GM12878 (cell line): ENCODE measurements around the gene GRAMD1A. TPM values are rescaled to one million over a fixed set of nuclear protein-coding genes. Genes with fewer than 3 reads are reported as not detected.

Experiments used
- ATAC-seq: fragments of 200-7000 bp; cut with Tn5 transposase; 3 replicates; pipeline ENCODE4 v1.9.1; 2020; ENCODE audit warnings: mild to moderate bottlenecking, moderate library complexity
- BruUV-seq: library from RNA; stranded (reverse); fragments of 400-500 nt; replicated peaks from 2 replicates; lab custom pipeline; 2021; lab: Mats Ljungman, UMichigan
- CTCF ChIA-PET: fragments of 300-600 bp; sonication (Branson Sonifier 250); formaldehyde crosslinking; extraction: SDS; loops from one replicate; lab custom pipeline; 2021; ENCODE audit warnings: inconsistent platforms; lab: Yijun Ruan, JAX
- POLR2A ChIA-PET: fragments of 350-600 bp; formaldehyde crosslinking; extraction: SDS; loops from one replicate; lab custom pipeline; 2021; ENCODE audit warnings: inconsistent platforms; lab: Charles Lee
- RAD21 ChIA-PET: fragments of 300-600 bp; sonication (Branson Sonifier 250); formaldehyde crosslinking; loops from one replicate; lab custom pipeline; 2023; ENCODE audit warnings: antibody characterized with exemption; ENCODE audit not compliant: unreplicated experiment; lab: Charles Lee
- SMC1A ChIA-PET: fragments of 300-600 bp; sonication (Branson Sonifier 250); formaldehyde crosslinking; loops from one replicate; lab custom pipeline; 2023; ENCODE audit not compliant: unreplicated experiment, uncharacterized antibody; lab: Charles Lee
- DNase-seq: peaks from one replicate; pipeline ENCODE4 v3.0.0-alpha.2; 2011; ENCODE audit warnings: low read depth, low spot score
- FAIRE-seq: peaks from 3 replicates; lab custom pipeline; 2011; peaks lifted over from hg19 to GRCh38; lab: Jason Lieb, UNC
- H2AFZ ChIP-seq: 2 replicates; pipeline ENCODE4 v1.6.0; 2011; ENCODE audit warnings: low read depth, low read length, control low read depth; ENCODE audit not compliant: control insufficient read depth
- H3K27ac ChIP-seq: 2 replicates; pipeline ENCODE4 v1.5.1; 2011; ENCODE audit warnings: control low read depth; ENCODE audit not compliant: control insufficient read depth, insufficient read depth
- H3K27me3 ChIP-seq, 2 experiments: replicated peaks in 1 of 2; 2 replicates each; pipeline versions ENCODE4 v1.6.0 to v1.6.1; 2011; ENCODE audit warnings: low read length in 1 of 2; ENCODE audit not compliant: control insufficient read depth in 2 of 2, insufficient read depth in 2 of 2
- H3K36me3 ChIP-seq, 2 experiments: 2 replicates each; pipeline ENCODE4 v1.5.1; 2011; ENCODE audit warnings: low read length in 1 of 2; ENCODE audit not compliant: control insufficient read depth in 2 of 2, insufficient read depth in 2 of 2
- H3K4me1 ChIP-seq: 2 replicates; pipeline ENCODE4 v1.6.1; 2011; ENCODE audit warnings: mild to moderate bottlenecking, low read length, moderate library complexity, mixed read lengths; ENCODE audit not compliant: control insufficient read depth, insufficient read depth
- H3K4me2 ChIP-seq: 2 replicates; pipeline ENCODE4 v1.6.0; 2011; ENCODE audit warnings: control low read depth; ENCODE audit not compliant: control insufficient read depth, insufficient read depth
- H3K4me3 ChIP-seq: fragments of 200-600 bp; sonication (generic); 2 replicates; pipeline ENCODE4 v1.5.1; 2016
- H3K79me2 ChIP-seq: 2 replicates; pipeline ENCODE4 v1.6.0; 2011; ENCODE audit warnings: low read length; ENCODE audit not compliant: control insufficient read depth, insufficient read depth
- H3K9ac ChIP-seq: 2 replicates; pipeline ENCODE4 v1.8.0; 2011; ENCODE audit warnings: low read length, control low read depth, mixed read lengths; ENCODE audit not compliant: control insufficient read depth, insufficient read depth
- H3K9me3 ChIP-seq: replicated peaks from 3 replicates; pipeline ENCODE4 v1.5.1; 2011; ENCODE audit warnings: mild to moderate bottlenecking, low read length; ENCODE audit not compliant: control insufficient read depth, insufficient read depth
- H4K20me1 ChIP-seq: 2 replicates; pipeline ENCODE4 v1.6.0; 2011; ENCODE audit not compliant: control insufficient read depth, insufficient read depth
- GATAD2B ChIP-seq: fragments of 450-650 bp; conservative IDR thresholded peaks from 2 replicates; pipeline ENCODE4 v1.6.1; 2017; ENCODE audit warnings: low read depth, mild to moderate bottlenecking, moderate library complexity
- MAX ChIP-seq: IDR thresholded peaks from 2 replicates; pipeline ENCODE4 v1.6.1; 2012; ENCODE audit warnings: low read depth, low read length, improper control_type of control experiment
- RAD21 ChIP-seq: IDR thresholded peaks from 2 replicates; pipeline ENCODE4 v1.6.1; 2011; ENCODE audit warnings: mild to moderate bottlenecking, low read depth, low read length, moderate library complexity; ENCODE audit not compliant: insufficient read depth
- SKIL ChIP-seq: fragments of 450-650 bp; IDR thresholded peaks from 2 replicates; pipeline ENCODE4 v1.6.1; 2017; ENCODE audit warnings: mild to moderate bottlenecking, low read depth, inconsistent platforms; ENCODE audit not compliant: poor library complexity, severe bottlenecking
- SMARCA5 ChIP-seq: fragments of 450-650 bp; IDR thresholded peaks from 2 replicates; pipeline ENCODE4 v1.6.1; 2017; ENCODE audit warnings: mild to moderate bottlenecking
- ZBTB40 ChIP-seq: fragments of 450-650 bp; IDR thresholded peaks from 2 replicates; pipeline ENCODE4 v1.6.1; 2016; ENCODE audit warnings: mild to moderate bottlenecking, moderate library complexity, borderline replicate concordance
- WGBS: methylation state at CpG from one replicate; pipeline ENCODE4 v1.1.6; 2016; ENCODE audit warnings: low lambda C conversion rate; ENCODE audit not compliant: insufficient replicate concordance, insufficient coverage; ENCODE audit errors: missing lambda C conversion rate; 5-methylcytosine and 5-hydroxymethylcytosine counted together
- in situ Hi-C: fragments of 300-500 bp; cut with MboI; formaldehyde crosslinking; loops from 9 replicates; pipeline ENCODE4 v1.14.3; 2018; ENCODE audit warnings: mixed read lengths
- intact Hi-C: fragments of 100-400 bp; cut with micrococcal nuclease; formaldehyde crosslinking; loops from one replicate; pipeline ENCODE4 v1.14.2; 2022; ENCODE audit not compliant: unreplicated experiment
- polyA plus RNA-seq, 11 experiments: library from polyadenylated mRNA; depleted of rRNA in 4 of 11; unstranded in 6 of 11; stranded (reverse) in 5 of 11; fragments of >200 nt; fragmentation: Nextera tagmentation in 4 of 11; fragmentation: Illumina TruSeq in 1 of 11; extraction: Ambion mirVana in 4 of 11; extraction: Trizol in 1 of 11; gene quantifications; 1 replicate in 1 of 11; 2 replicates in 10 of 11; pipeline versions ENCODE4 v1.2.1 to v1.2.3, GENCODE V29; 2011 to 2016; ENCODE audit warnings: inconsistent platforms in 2 of 11, missing spikeins in 2 of 11, low read depth in 1 of 11
- total RNA-seq, 4 experiments: library from RNA; depleted of rRNA in 3 of 4; stranded (reverse); fragments of >200 nt in 3 of 4; fragmentation: Illumina TruSeq in 1 of 4; extraction: Trizol in 1 of 4; gene quantifications; 2 replicates each; pipeline versions ENCODE4 v1.2.1 to v1.2.3, GENCODE V29; 2013 to 2021

GRAMD1A gene
- total and polyA plus RNA-seq, 10 of the 15 experiments (the other 5 are each of a cell fraction or from before 2014, with no cell fraction given): 0.79 to 73.6 (median 35.3) TPM

GRCh38 chr19:35030257-35031071 lies 30.3 kb downstream of the GRAMD1A start, which contains the start of gene SCN1B:
Gene SCN1B, plus strand, starts transcription at chr19:35030470. Its CDS starts 351 bp downstream, at chr19:35030821.
- SMC1A ChIA-PET: no interaction called here
- CTCF ChIA-PET: no interaction called here
- H2AFZ ChIP-seq: no peak within 1 kb of the TSS

More at GRCh38 chr19:35030257-35031071, 30.3 kb downstream of the GRAMD1A start, which contains the start of gene SCN1B:
- FAIRE-seq (no peak), ATAC-seq (peak; percentile 60), DNase-seq (no peak)
- ChIA-PET RAD21 (no interaction called here), POLR2A (no interaction called here)
- no peak for TF ChIP-seq MAX
- no peak for TF ChIP-seq RAD21
- no peak for TF ChIP-seq ZBTB40
- no peak for TF ChIP-seq SKIL
- TF ChIP-seq GATAD2B: no peak
- no peak for TF ChIP-seq SMARCA5
- Histone ChIP-seq H3K79me2 (no peaks in the 10 kb centered on the region), H3K4me2 (peak within 1 kb of the TSS; percentile 42; the same call in 1 of the 2 replicates), H3K27ac (no peak within 1 kb of the TSS), H3K9me3 (no peaks in the 10 kb centered on the region), H3K4me3 (no peak within 1 kb of the TSS), H3K27me3 (peaks cover 2 to 5% of the 10 kb centered on the region in 2 experiments; a peak in 2 of 4 replicates), H4K20me1 (no peaks in the 10 kb centered on the region), H3K4me1 (no peaks in the 10 kb centered on the region), H3K36me3 (peaks cover 0 to 5% of the 10 kb centered on the region in 2 experiments; a peak in 2 of 4 replicates), H3K9ac (no peak within 1 kb of the TSS)
- no TSS peak for BruUV-seq
- 7% methylated on average over 21 of the region's 118 CpGs for WGBS
- in situ Hi-C loops: no loop called here
- intact Hi-C loops: no loop called here
